VCaP (cell line): Measurements from ENCODE around the gene MYLK2.

Experiments
- H3K27ac ChIP-seq: fragments of 450-650 bp; 2 replicates; pipeline ENCODE4 v1.5.1; 2017
- TF ChIP-seq, protein P1 (sequence below): fragments of 450-650 bp; conservative IDR thresholded peaks from 2 replicates; pipeline ENCODE4 v1.5.1; 2017; ENCODE audit warnings: mild to moderate bottlenecking, moderate library complexity

Gene MYLK2

DNA sequence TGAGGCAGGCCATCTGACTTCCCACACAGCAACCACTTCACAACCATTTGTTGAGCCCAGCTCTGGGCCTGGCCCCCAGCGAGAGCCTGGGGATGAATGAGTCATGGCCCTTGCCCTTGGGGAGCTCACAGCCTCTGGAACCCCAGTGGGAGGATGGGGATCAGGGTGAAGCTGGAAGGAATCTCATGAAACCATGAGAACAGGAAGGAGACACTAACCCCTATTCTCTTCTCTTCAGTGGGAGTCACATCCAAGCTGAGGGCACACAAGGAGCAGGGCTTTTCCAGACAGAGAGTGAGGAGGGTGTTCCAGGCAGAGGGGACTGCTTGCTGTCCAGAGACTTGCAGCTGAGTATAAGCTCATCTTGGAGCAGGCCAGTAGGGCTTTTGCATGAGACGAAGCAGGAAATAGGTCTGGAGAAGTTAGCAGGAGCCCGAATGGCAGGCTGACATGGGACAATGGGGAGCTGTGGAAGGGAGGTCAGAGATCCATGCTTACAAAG is 18.8 kb downstream of the MYLK2 start:
- TF ChIP-seq, protein P1, sequence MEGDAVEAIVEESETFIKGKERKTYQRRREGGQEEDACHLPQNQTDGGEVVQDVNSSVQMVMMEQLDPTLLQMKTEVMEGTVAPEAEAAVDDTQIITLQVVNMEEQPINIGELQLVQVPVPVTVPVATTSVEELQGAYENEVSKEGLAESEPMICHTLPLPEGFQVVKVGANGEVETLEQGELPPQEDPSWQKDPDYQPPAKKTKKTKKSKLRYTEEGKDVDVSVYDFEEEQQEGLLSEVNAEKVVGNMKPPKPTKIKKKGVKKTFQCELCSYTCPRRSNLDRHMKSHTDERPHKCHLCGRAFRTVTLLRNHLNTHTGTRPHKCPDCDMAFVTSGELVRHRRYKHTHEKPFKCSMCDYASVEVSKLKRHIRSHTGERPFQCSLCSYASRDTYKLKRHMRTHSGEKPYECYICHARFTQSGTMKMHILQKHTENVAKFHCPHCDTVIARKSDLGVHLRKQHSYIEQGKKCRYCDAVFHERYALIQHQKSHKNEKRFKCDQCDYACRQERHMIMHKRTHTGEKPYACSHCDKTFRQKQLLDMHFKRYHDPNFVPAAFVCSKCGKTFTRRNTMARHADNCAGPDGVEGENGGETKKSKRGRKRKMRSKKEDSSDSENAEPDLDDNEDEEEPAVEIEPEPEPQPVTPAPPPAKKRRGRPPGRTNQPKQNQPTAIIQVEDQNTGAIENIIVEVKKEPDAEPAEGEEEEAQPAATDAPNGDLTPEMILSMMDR: no peak
- no peak overlapping the region for H3K27ac ChIP-seq

DNA sequence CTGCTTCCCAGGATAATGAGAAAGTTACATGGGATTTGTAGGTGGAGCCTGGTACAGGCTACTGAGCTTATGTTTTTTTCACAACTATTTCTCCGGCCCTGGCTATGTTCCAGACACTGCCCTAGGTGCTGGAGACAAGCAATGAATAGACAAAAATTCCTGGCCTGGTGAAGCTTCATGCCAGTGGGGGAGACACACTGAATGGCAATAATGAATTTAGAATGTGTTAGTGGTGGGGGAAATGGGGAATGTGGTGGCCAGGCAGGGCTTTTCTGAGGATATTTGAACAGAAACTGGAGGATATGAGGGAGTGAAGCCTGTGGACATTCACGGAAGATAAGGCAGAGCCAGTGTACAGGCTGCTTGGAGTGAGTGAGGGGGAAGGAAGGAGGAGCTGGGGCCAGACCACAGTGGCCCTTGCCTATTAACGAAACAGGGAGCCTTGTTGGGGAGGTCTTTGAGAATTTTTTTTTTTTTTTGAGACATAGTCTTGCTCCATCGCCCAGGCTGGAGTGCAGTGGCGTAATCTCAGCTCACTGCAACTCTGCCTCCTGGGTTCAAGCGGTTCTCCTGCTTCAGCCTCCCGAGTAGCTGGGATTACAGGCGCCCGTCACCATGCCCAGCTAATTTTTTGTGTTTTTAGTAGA is 19.6 kb downstream of the MYLK2 start:
- TF ChIP-seq, protein P1: no peak
- no peak overlapping the region for H3K27ac ChIP-seq

DNA sequence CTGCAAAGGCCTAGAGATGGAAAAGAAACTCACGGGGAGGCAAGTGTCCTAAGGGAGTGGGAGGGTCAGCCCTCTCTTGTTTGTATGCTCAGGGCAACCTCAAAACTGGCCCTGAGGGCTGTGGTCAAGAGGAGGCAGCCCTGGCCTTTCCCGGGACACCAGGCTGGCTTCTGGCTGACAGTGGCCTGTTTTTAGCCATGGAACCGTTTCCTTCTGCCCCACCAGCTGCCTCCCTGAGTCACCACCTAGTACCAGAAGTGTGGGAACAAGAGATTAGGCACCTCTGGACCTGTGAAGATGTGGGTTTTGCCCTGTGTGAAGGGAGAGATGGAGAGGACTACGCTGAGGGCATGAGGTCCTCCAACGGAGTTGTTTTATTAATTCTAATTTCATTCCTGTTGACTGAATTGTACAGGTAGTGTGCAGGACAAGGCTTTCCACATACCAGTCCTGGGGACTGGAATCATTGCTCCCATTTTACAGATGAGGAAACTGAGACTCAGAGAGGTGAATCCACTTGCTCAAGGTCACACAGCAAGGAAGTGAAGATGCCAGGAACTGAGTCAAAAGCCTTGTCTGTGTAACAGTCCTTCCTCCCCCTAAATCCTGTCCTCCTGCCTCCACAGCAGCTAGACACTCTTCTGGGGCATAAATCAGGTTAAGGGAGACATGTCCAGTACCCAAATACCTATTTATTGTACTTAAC is 20.8 kb downstream of the MYLK2 start:
- TF ChIP-seq, protein P1: no peak
- no peak overlapping the region for H3K27ac ChIP-seq

DNA sequence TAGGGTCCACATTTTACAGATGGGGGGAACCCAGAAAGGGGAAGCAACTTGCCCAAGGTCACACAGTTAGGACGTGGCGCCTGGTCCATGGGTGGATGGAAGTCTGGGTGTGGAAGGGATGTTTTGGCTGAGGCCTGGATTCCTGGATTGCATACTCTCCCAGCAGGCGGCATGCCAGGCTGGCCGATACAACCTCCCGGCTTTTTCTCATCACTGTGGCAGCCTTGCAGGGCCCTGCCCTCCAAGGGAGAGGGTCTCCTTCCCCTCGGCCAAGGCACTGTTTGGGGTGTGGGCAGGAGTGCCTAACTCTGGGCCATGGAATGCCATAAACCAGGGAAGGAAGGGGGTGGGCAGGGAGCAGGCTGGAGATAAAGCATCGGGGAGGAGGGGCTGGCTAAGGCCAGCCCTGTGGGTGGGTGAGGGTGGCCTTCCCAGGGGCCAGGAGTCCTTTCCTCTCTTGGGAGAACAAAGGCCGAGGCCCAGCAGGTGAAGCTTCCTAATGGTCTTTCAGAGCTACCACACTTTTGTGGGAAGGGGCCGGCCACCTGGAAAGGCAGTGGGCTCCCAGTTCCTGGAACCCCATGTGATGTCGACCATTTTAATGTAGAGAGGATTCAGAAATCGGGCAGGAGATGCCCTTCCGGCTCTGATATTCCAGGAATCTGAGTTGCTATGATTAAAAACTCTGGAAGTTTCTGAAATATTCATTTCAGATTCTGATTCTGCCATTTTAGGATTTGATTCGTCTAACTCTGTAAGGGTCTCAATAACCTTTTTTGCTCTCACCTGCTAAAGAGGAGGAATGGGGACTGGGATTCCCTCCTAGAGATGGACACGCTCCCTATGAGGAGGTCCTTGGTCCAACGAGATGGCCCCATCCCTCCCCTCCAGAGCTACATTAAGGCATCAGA is 22.0 kb downstream of the MYLK2 start:
- TF ChIP-seq, protein P1: no peak
- H3K27ac ChIP-seq: no peak overlapping the region

DNA sequence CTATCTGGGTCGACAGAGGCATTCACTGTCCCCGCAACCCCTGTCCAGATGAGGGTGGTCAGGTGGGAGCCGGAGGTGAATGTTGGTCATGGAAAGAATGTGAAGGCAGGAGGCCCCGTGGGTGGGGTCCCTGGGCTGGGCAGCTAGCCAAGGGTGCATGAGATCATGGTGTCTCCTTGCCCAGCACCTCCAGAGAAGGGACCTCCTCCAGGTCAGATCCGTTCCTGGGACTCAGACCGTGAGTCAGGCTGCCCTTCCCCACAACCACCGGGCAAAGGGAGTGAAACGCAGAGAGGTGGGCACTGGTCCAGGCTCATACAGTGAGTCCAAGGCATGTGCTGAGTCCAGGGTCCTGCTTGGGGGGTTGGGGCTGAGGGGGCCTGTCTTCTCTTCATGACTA is 22.8 kb downstream of the MYLK2 start:
- H3K27ac ChIP-seq: no peak overlapping the region
- TF ChIP-seq, protein P1: no peak

DNA sequence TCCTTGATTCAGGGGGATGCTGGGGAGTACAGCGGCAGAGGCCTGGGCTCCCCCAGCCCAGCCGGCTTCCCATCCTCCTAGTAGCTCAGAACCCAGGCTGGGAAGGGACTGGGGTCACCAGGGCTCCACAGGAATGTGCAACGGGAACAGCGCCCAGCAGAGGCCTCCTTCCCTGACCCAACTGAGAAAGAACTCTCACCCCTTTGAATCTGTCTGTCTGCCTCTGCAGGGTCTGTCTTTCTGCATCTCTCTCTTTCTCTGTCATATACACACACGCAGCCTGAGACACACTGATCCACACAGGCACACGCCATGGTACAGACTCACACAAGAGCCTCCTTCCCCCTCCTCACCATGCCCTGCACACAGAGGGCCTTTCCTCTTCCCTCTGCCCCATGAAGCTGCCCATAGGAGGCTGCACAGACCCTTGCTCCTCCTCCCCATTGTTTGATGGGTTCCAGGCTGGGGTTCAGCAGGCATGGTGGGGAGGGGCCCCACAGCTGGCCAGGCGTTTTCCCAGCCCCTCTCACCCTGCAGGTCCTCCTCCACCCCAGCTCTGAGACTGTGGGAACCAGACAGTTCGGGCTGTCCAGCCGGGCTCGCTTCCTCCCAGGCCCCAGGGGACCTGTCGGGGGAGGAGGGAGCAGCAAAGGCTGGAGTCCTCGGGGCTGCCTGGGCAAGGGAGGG is 23.5 kb downstream of the MYLK2 start:
- H3K27ac ChIP-seq: no peak overlapping the region
- TF ChIP-seq, protein P1: no peak

DNA sequence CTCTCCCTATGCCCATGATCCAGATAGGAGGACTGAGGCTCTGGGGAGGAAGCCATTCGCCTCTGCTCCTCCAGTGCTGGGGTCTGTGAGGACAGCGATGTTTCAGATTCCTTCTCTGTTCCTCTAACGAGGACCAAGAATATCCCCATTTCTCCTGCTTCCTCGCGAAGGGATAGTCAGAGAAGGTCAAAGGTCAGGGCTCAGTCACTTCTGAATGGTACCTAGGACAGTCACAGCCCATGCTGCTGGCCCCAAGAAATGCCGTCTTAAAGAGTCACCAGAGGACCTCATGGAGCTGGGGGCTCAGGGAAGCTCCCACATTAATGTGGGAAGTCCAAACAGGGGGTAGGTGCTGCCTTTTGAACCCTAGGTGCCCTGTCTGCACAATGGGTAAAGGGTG is 24.1 kb downstream of the MYLK2 start:
- H3K27ac ChIP-seq: no peak overlapping the region
- TF ChIP-seq, protein P1: no peak
